DOHH2 (cell line): ENCODE results near the gene CLCN3.

Experiments
- H3F3A ChIP-seq: fragments of 200-600 bp; sonication (generic), shearing (Covaris generic); 2 replicates; pipeline ENCODE4 v1.6.0; 2016; ENCODE audit warnings: antibody characterized with exemption, mild to moderate bottlenecking; ENCODE audit not compliant: control insufficient read depth, insufficient read depth
- H3K27ac ChIP-seq: fragments of 200-600 bp; sonication (generic); 2 replicates; pipeline ENCODE4 v1.5.1; 2014; ENCODE audit warnings: low read depth, mild to moderate bottlenecking, low read length, moderate library complexity
- H3K27me3 ChIP-seq: fragments of 200-600 bp; sonication (generic); 2 replicates; pipeline ENCODE4 v1.6.1; 2014; ENCODE audit warnings: mild to moderate bottlenecking, low read length, mixed read lengths; ENCODE audit not compliant: control insufficient read depth
- H3K36me3 ChIP-seq: fragments of 200-600 bp; sonication (generic); 2 replicates; pipeline ENCODE4 v1.6.1; 2014; ENCODE audit warnings: mild to moderate bottlenecking, low read length, moderate library complexity, mixed read lengths; ENCODE audit not compliant: control insufficient read depth
- H3K4me1 ChIP-seq: fragments of 200-600 bp; sonication (generic); 2 replicates; pipeline ENCODE4 v1.6.1; 2014; ENCODE audit warnings: mild to moderate bottlenecking, low read length, mixed read lengths; ENCODE audit not compliant: control insufficient read depth
- H3K4me2 ChIP-seq: fragments of 200-600 bp; sonication (generic); 2 replicates; pipeline ENCODE4 v1.6.0; 2014; ENCODE audit warnings: mild to moderate bottlenecking, low read length, moderate library complexity
- H3K4me3 ChIP-seq: fragments of 200-600 bp; sonication (generic); 2 replicates; pipeline ENCODE4 v1.5.1; 2014; ENCODE audit warnings: mild to moderate bottlenecking, low read length, mixed read lengths
- H3K79me2 ChIP-seq: fragments of 200-600 bp; sonication (generic); 2 replicates; pipeline ENCODE4 v1.6.1; 2014; ENCODE audit warnings: mild to moderate bottlenecking, low read length, mixed read lengths; ENCODE audit not compliant: control insufficient read depth
- H3K9me2 ChIP-seq: fragments of 200-600 bp; sonication (generic); replicated peaks from 2 replicates; pipeline ENCODE4 v1.6.1; 2014; ENCODE audit warnings: mild to moderate bottlenecking, low read length, mixed read lengths; ENCODE audit not compliant: control insufficient read depth
- H3K9me3 ChIP-seq: fragments of 200-600 bp; sonication (generic); 2 replicates; pipeline ENCODE4 v1.6.1; 2014; ENCODE audit warnings: antibody characterized with exemption, low read length, mixed read lengths; ENCODE audit not compliant: control insufficient read depth, insufficient read depth
- H4K20me1 ChIP-seq: fragments of 200-600 bp; sonication (generic); 2 replicates; pipeline ENCODE4 v1.6.0; 2014; ENCODE audit warnings: low read depth, mild to moderate bottlenecking, antibody characterized with exemption, low read length, moderate library complexity; ENCODE audit not compliant: control insufficient read depth, insufficient read depth
- EZH2phosphoT487 ChIP-seq: fragments of 200-600 bp; sonication (generic); IDR thresholded peaks from 2 replicates; pipeline ENCODE4 v1.6.1; 2017; ENCODE audit warnings: borderline replicate concordance, mild to moderate bottlenecking, antibody characterized with exemption, low read length, moderate library complexity, mixed read lengths
- TF ChIP-seq, protein P1 (sequence below): fragments of 200-600 bp; sonication (generic); IDR thresholded peaks from one replicate; pipeline ENCODE4 v1.5.1; 2014; ENCODE audit warnings: antibody characterized with exemption, mild to moderate bottlenecking, low read depth, low read length; ENCODE audit not compliant: poor library complexity, severe bottlenecking

CLCN3 gene

GRCh38 chr4:169741569-169741968 lies 121.2 kb downstream of the CLCN3 start:
- H3K9me2 ChIP-seq: no peaks in the 10 kb centered on the region
- no peaks in the 10 kb centered on the region for H3K9me3 ChIP-seq
- no peaks in the 10 kb centered on the region for H4K20me1 ChIP-seq
- H3K27ac ChIP-seq: no peak overlapping the region
- H3K79me2 ChIP-seq: no peaks in the 10 kb centered on the region
- no peak for TF ChIP-seq EZH2phosphoT487
- TF ChIP-seq, protein P1, sequence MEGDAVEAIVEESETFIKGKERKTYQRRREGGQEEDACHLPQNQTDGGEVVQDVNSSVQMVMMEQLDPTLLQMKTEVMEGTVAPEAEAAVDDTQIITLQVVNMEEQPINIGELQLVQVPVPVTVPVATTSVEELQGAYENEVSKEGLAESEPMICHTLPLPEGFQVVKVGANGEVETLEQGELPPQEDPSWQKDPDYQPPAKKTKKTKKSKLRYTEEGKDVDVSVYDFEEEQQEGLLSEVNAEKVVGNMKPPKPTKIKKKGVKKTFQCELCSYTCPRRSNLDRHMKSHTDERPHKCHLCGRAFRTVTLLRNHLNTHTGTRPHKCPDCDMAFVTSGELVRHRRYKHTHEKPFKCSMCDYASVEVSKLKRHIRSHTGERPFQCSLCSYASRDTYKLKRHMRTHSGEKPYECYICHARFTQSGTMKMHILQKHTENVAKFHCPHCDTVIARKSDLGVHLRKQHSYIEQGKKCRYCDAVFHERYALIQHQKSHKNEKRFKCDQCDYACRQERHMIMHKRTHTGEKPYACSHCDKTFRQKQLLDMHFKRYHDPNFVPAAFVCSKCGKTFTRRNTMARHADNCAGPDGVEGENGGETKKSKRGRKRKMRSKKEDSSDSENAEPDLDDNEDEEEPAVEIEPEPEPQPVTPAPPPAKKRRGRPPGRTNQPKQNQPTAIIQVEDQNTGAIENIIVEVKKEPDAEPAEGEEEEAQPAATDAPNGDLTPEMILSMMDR: no peak
- H3K36me3 ChIP-seq: no peaks in the 10 kb centered on the region
- no peak overlapping the region for H3K4me3 ChIP-seq
- H3F3A ChIP-seq: no peaks in the 10 kb centered on the region
- no peaks in the 10 kb centered on the region for H3K4me1 ChIP-seq
- no peaks in the 10 kb centered on the region for H3K27me3 ChIP-seq
- no peak overlapping the region for H3K4me2 ChIP-seq

- Histone ChIP-seq H3K4me2 (no peak overlapping the region), H3K36me3 (peaks cover 6% of the 10 kb centered on the region; the same call in 1 of the 2 replicates), H3K9me3 (no peaks in the 10 kb centered on the region), H3K79me2 (no peaks in the 10 kb centered on the region), H3K27ac (no peak overlapping the region), H3K27me3 (no peaks in the 10 kb centered on the region), H3K9me2 (no peaks in the 10 kb centered on the region), H3K4me1 (no peaks in the 10 kb centered on the region), H3F3A (no peaks in the 10 kb centered on the region), H3K4me3 (no peak overlapping the region), H4K20me1 (no peaks in the 10 kb centered on the region)
- TF ChIP-seq EZH2phosphoT487: no peak
- TF ChIP-seq, protein P1: no peak
Measured at GRCh38 chr4:169744601-169745000, 124.2 kb downstream of the CLCN3 start.

DNA sequence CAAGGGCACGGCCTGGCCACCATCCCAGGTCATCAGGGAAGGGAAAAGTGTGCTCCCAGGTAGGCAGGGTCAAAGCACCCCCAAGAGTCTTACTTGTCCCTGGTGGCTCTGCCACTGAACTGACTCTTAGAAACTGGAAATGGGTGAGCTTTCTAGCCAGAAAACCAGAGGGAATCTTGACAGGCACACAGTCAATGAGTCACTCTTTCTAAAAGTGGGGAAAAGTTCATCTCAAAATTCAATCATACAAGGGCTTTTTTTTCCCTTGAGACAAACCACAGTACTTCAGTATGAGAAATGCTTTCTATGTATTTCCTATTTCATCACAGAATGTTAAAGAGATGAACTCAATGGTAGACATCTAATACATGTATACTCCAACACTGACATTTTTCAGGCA lies 124.9 kb downstream of the CLCN3 start:
- H3K36me3 ChIP-seq: peaks cover 6% of the 10 kb centered on the region; the same call in 1 of the 2 replicates
- H3F3A ChIP-seq: no peaks in the 10 kb centered on the region
- H4K20me1 ChIP-seq: no peaks in the 10 kb centered on the region
- no peak overlapping the region for H3K4me3 ChIP-seq
- TF ChIP-seq, protein P1: no peak
- no peak for TF ChIP-seq EZH2phosphoT487
- no peaks in the 10 kb centered on the region for H3K27me3 ChIP-seq
- H3K4me2 ChIP-seq: no peak overlapping the region
- H3K4me1 ChIP-seq: no peaks in the 10 kb centered on the region
- no peaks in the 10 kb centered on the region for H3K9me3 ChIP-seq
- H3K27ac ChIP-seq: no peak overlapping the region
- H3K9me2 ChIP-seq: no peaks in the 10 kb centered on the region
- H3K79me2 ChIP-seq: no peaks in the 10 kb centered on the region
